Uterus (tissue), 4 donors: ENCODE measurements around the gene WEE1. TPM values are rescaled to one million over a fixed set of nuclear protein-coding genes. Genes with fewer than 3 reads are reported as not detected.

Source experiments
- DNase-seq, 2 donors: peaks; one replicate each; pipeline ENCODE4 v3.0.0-alpha.2; 2019 to 2020
- H3K27ac ChIP-seq, 2 donors: fragments of 200-600 bp; sonication (generic); 1 replicate in 1 of 2; 2 replicates in 1 of 2; pipeline ENCODE4 v1.5.1; 2016 to 2018
- H3K27me3 ChIP-seq, 2 donors: fragments of 200-600 bp; sonication (generic); one replicate each; pipeline ENCODE4 v1.5.1; 2018 to 2019; ENCODE audit warnings: control low read depth in 1 of 2
- H3K36me3 ChIP-seq, 2 donors: fragments of 200-600 bp; sonication (generic); one replicate each; pipeline ENCODE4 v1.5.1; 2019; ENCODE audit warnings: control low read depth in 1 of 2
- H3K4me1 ChIP-seq, 2 donors: fragments of 200-600 bp; sonication (generic); one replicate each; pipeline ENCODE4 v1.5.1; 2018 to 2019; ENCODE audit warnings: control low read depth in 1 of 2
- H3K4me3 ChIP-seq, 2 donors: fragments of 200-600 bp; sonication (generic); 1 replicate in 1 of 2; 2 replicates in 1 of 2; pipeline ENCODE4 v1.5.1; 2018 to 2019; ENCODE audit warnings: mild to moderate bottlenecking in 1 of 2
- H3K9me3 ChIP-seq, 2 donors: fragments of 200-600 bp; sonication (generic); one replicate each; pipeline ENCODE4 v1.5.1; 2019; ENCODE audit warnings: control low read depth in 1 of 2
- CTCF ChIP-seq, 4 experiments: fragments of 200-600 bp in 2 of 4; fragments of 450-650 bp in 2 of 4; sonication (generic) in 2 of 4; IDR thresholded peaks; one replicate each; pipeline ENCODE4 v1.5.1; 2016 to 2019; ENCODE audit warnings: antibody characterized with exemption in 4 of 4, mild to moderate bottlenecking in 2 of 4, moderate library complexity in 1 of 4
- POLR2A ChIP-seq, 2 donors: fragments of 450-650 bp; IDR thresholded peaks; one replicate each; pipeline ENCODE4 v1.6.1; 2016; ENCODE audit warnings: antibody characterized with exemption in 2 of 2, mild to moderate bottlenecking in 1 of 2, moderate library complexity in 1 of 2
- intact Hi-C: fragments of 100-400 bp; cut with DNase I; formaldehyde crosslinking; loops from one replicate; pipeline ENCODE4 v1.15.1; 2023; ENCODE audit warnings: low total_unique reads
- total RNA-seq, 4 donors: library from RNA; depleted of rRNA in 3 of 4; stranded (reverse); fragments of >200 nt in 3 of 4; gene quantifications; one replicate each; pipeline versions ENCODE4 v1.1.0 to v1.2.4, GENCODE V29; 2014 to 2023
- donor health status: DM: yes; HTN: yes; CAD: no.

WEE1 gene
- total RNA-seq, 4 donors from 2014 or later, result 30.0 to 105 (median 60.0) TPM

GRCh38 chr11:9574622-9575259, 1.3 kb downstream of the WEE1 start:
- Histone ChIP-seq H3K9me3 (no peaks in the 10 kb centered on the region), H3K36me3 (no peaks in the 10 kb centered on the region), H3K4me1 (no peaks in the 10 kb centered on the region), H3K27me3 (no peaks in the 10 kb centered on the region), H3K27ac (peak overlapping the region; percentile 97 to 99), H3K4me3 (peak overlapping the region; percentile 76 to 83)
- peak; percentile 56 to 57 for DNase-seq
- intact Hi-C loops, result no loop called here
- TF ChIP-seq CTCF (IDR thresholded peaks at IDR 0.05) (no peak), POLR2A (IDR thresholded peaks at IDR 0.05) (no peak)

- no peaks in the 10 kb centered on the region for H3K4me1 ChIP-seq
- intact Hi-C loops, result no loop called here
- H3K27me3 ChIP-seq, result no peaks in the 10 kb centered on the region
- peak; percentile 65 to 87 for DNase-seq
- H3K4me3 ChIP-seq, result peak overlapping the region; percentile 76 to 83
- no peak for TF ChIP-seq CTCF (IDR thresholded peaks at IDR 0.05)
- TF ChIP-seq POLR2A (IDR thresholded peaks at IDR 0.05), result peak; percentile 70 to 91
- peak overlapping the region; percentile 97 to 99 for H3K27ac ChIP-seq
- H3K36me3 ChIP-seq, result no peaks in the 10 kb centered on the region
- H3K9me3 ChIP-seq, result no peaks in the 10 kb centered on the region
Observed at GRCh38 chr11:9575260-9576240, 2.1 kb downstream of the WEE1 start.

GRCh38 chr11:9576701-9577381, 3.4 kb downstream of the WEE1 start:
- H3K4me1 ChIP-seq, result no peaks in the 10 kb centered on the region
- TF ChIP-seq POLR2A (IDR thresholded peaks at IDR 0.05) (no peak), CTCF (IDR thresholded peaks at IDR 0.05) (no peak)
- H3K9me3 ChIP-seq, result no peaks in the 10 kb centered on the region
- peak overlapping the region; percentile 76 to 83 for H3K4me3 ChIP-seq
- no peaks in the 10 kb centered on the region for H3K36me3 ChIP-seq
- intact Hi-C loops, result no loop called here
- DNase-seq, result no peak
- H3K27ac ChIP-seq, result peak overlapping the region; percentile 97 to 99
- H3K27me3 ChIP-seq, result no peaks in the 10 kb centered on the region

DNA sequence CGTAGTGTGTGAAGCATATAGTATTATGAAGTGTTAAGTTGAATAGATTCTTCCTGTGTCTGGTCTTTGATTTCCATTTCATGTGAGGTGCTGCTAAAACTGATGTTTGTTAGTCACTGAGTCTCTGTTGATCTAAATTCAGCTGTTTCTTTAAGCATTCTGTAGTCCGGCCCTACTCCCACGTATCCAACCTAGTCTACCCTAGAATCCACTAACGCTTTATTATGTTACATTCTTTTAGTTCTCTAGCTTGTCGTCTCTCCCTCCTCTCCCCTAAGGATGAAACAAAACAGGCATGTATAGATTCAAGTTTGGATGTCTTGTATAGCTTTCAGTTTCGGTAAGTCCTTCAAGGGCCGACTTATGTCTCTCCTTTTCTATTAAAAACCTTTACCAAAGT, 4.1 kb downstream of the WEE1 start:
- no peaks in the 10 kb centered on the region for H3K36me3 ChIP-seq
- H3K4me1 ChIP-seq, result no peaks in the 10 kb centered on the region
- no peak for TF ChIP-seq CTCF (IDR thresholded peaks at IDR 0.05)
- no peaks in the 10 kb centered on the region for H3K9me3 ChIP-seq
- peak overlapping the region; percentile 76 to 83 for H3K4me3 ChIP-seq
- H3K27me3 ChIP-seq, result no peaks in the 10 kb centered on the region
- intact Hi-C loops, result no loop called here
- DNase-seq, result no peak
- peak overlapping the region; percentile 97 to 99 for H3K27ac ChIP-seq
